ENCODE results near the gene ID4. TPM values are rescaled to one million over a fixed set of nuclear protein-coding genes. Genes with fewer than 3 reads are reported as not detected.

ID4 gene
- total RNA-seq, 4 donors from 2014 or later = 60.2 to 158 (median 63.3) TPM

- Histone ChIP-seq H3K4me3 (no peak overlapping the region), H3K9me3 (no peaks in the 10 kb centered on the region), H3K36me3 (no peaks in the 10 kb centered on the region), H3K27me3 (no peaks in the 10 kb centered on the region), H3K27ac (replicated peaks in 1 of 4) (no peak overlapping the region), H3K4me1 (no peaks in the 10 kb centered on the region)
- DNase-seq (ENCODE audit: extremely low spot score) = no peak
- 95% methylated on average over 1 of the region's 1 CpG for WGBS
- intact Hi-C loops (cut with DNase I) = no loop called here
- TF ChIP-seq CTCF (IDR thresholded peaks at IDR 0.05) (no peak), POLR2AphosphoS5 (IDR thresholded peaks at IDR 0.05) (no peak), EP300 (IDR thresholded peaks at IDR 0.05) (no peak), POLR2A (IDR thresholded peaks at IDR 0.05; ENCODE audit: low read depth) (no peak)
These were observed 9.3 kb upstream of the ID4 start for GRCh38 chr6:19827903-19828302.

- Histone ChIP-seq H3K4me1 (no peaks in the 10 kb centered on the region), H3K27ac (replicated peaks in 1 of 4) (no peak overlapping the region), H3K4me3 (no peak overlapping the region), H3K36me3 (no peaks in the 10 kb centered on the region), H3K27me3 (no peaks in the 10 kb centered on the region), H3K9me3 (no peaks in the 10 kb centered on the region)
- intact Hi-C loops (cut with DNase I) = no loop called here
- WGBS = 81% methylated on average over 2 of the region's 2 CpGs
- DNase-seq (ENCODE audit: extremely low spot score) = no peak
- no peak for TF ChIP-seq POLR2A (IDR thresholded peaks at IDR 0.05; ENCODE audit: low read depth)
- no peak for TF ChIP-seq EP300 (IDR thresholded peaks at IDR 0.05)
- no peak for TF ChIP-seq CTCF (IDR thresholded peaks at IDR 0.05)
These were observed 7.0 kb upstream of the ID4 start for GRCh38 chr6:19830171-19830570.

- no peak for DNase-seq (ENCODE audit: extremely low spot score)
- H3K36me3 ChIP-seq = no peaks in the 10 kb centered on the region
- no peak overlapping the region for H3K4me3 ChIP-seq
- H3K9me3 ChIP-seq = no peaks in the 10 kb centered on the region
- TF ChIP-seq POLR2A (IDR thresholded peaks at IDR 0.05; ENCODE audit: low read depth) (no peak), EP300 (IDR thresholded peaks at IDR 0.05) (no peak), CTCF (IDR thresholded peaks at IDR 0.05) (no peak), POLR2AphosphoS5 (IDR thresholded peaks at IDR 0.05) (no peak)
- intact Hi-C loops (cut with DNase I) = no loop called here
- H3K4me1 ChIP-seq = peaks cover 0 to 6% (median 4%) of the 10 kb centered on the region in 4 donors
- no peaks in the 10 kb centered on the region for H3K27me3 ChIP-seq
- WGBS = 76% methylated on average over 1 of the region's 1 CpG
- H3K27ac ChIP-seq (replicated peaks in 1 of 4) = no peak overlapping the region
These were observed 5.8 kb upstream of the ID4 start for GRCh38 chr6:19831358-19831757.

DNA sequence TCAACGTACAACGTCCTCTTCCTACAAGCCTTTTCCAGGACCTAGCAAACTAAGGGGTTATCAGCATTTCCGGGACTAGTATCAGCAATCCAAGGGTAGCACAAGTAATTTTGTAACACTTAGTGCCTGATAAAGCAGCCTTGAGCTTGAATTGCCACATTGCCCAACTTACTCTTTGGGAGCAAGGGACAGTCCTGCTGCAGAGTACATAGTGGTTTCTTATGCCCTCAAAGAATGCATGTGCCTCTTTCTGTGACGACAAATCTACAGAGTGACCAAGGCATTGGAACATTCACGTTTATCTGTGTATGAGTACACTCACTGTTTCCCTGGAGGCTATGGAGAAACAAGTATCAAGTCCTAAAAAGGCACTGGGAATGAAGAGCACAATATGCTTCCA is 3.2 kb upstream of the ID4 start:
- TF ChIP-seq POLR2A (IDR thresholded peaks at IDR 0.05; ENCODE audit: low read depth) = no peak
- TF ChIP-seq EP300 (IDR thresholded peaks at IDR 0.05) = no peak
- TF ChIP-seq CTCF (IDR thresholded peaks at IDR 0.05) = no peak
- no peak for TF ChIP-seq POLR2AphosphoS5 (IDR thresholded peaks at IDR 0.05)
- no peaks in the 10 kb centered on the region for H3K9me3 ChIP-seq
- no peak overlapping the region for H3K27ac ChIP-seq (replicated peaks in 1 of 4)
- intact Hi-C loops (cut with DNase I) = no loop called here
- DNase-seq (ENCODE audit: extremely low spot score) = no peak
- no peak overlapping the region for H3K4me3 ChIP-seq
- H3K36me3 ChIP-seq = no peaks in the 10 kb centered on the region
- peaks cover 0 to 20% (median 15%) of the 10 kb centered on the region in 4 donors for H3K4me1 ChIP-seq
- H3K27me3 ChIP-seq = peaks cover 0 to 9% (median 0%) of the 10 kb centered on the region in 4 donors
- 80% methylated on average over 5 of the region's 5 CpGs for WGBS

- Histone ChIP-seq H3K4me1 (peaks cover 0 to 21% (median 18%) of the 10 kb centered on the region in 4 donors), H3K27ac (replicated peaks in 1 of 4) (no peak overlapping the region), H3K27me3 (peaks cover 0 to 11% (median 0%) of the 10 kb centered on the region in 4 donors), H3K9me3 (no peaks in the 10 kb centered on the region), H3K4me3 (no peak overlapping the region), H3K36me3 (no peaks in the 10 kb centered on the region)
- intact Hi-C loops (cut with DNase I) = loop anchor here (5.0 kb wide), 1 partner anchor 33 kb away; no protein-coding TSS in a partner anchor
- WGBS = 88% methylated on average over 5 of the region's 5 CpGs
- DNase-seq (ENCODE audit: extremely low spot score) = no peak
- TF ChIP-seq CTCF (IDR thresholded peaks at IDR 0.05) = no peak
- TF ChIP-seq POLR2A (IDR thresholded peaks at IDR 0.05; ENCODE audit: low read depth) = no peak
- TF ChIP-seq EP300 (IDR thresholded peaks at IDR 0.05) = no peak
- TF ChIP-seq POLR2AphosphoS5 (IDR thresholded peaks at IDR 0.05) = no peak
These were observed 2.3 kb upstream of the ID4 start for GRCh38 chr6:19834858-19835257.
